ENCODE measurements around the gene SMU1. TPM values are rescaled to one million over a fixed set of nuclear protein-coding genes. Genes with fewer than 3 reads are reported as not detected.
"Not testable (repeated sequence)": the region's sequence is repeated elsewhere in the genome, so short reads cannot be mapped to it uniquely, and the experiment has no call there.

Gene SMU1
- total RNA-seq, 1 donor from 2014 or later: 42.3 TPM

DNA sequence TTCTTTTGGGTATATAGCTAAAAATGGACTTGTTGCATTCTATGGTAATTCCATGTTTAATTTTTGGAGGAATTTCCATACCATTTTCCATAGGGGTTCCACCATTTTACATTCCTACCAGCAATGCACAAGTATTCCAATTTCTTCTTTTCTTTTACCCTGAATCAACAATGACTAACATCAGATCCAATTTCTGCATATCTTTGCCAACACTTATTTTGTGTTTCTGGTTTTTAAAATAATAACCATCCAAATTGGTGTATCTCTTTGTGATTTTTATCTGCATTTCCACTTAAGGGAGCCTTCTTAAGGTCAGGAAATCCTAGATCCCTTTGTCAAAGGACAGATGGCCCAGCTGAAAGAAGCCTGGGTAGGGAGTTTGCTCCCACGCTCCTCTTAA, 29.5 kb upstream of the SMU1 start:
- DNase-seq (ENCODE audit: low read depth, low spot score): no peak

GRCh38 chr9:33105504-33105903, 29.0 kb upstream of the SMU1 start:
- DNase-seq (ENCODE audit: low read depth, low spot score): no peak

- no peak for DNase-seq (ENCODE audit: low read depth, low spot score)
Observed at GRCh38 chr9:33104401-33104800, 27.9 kb upstream of the SMU1 start.

DNA sequence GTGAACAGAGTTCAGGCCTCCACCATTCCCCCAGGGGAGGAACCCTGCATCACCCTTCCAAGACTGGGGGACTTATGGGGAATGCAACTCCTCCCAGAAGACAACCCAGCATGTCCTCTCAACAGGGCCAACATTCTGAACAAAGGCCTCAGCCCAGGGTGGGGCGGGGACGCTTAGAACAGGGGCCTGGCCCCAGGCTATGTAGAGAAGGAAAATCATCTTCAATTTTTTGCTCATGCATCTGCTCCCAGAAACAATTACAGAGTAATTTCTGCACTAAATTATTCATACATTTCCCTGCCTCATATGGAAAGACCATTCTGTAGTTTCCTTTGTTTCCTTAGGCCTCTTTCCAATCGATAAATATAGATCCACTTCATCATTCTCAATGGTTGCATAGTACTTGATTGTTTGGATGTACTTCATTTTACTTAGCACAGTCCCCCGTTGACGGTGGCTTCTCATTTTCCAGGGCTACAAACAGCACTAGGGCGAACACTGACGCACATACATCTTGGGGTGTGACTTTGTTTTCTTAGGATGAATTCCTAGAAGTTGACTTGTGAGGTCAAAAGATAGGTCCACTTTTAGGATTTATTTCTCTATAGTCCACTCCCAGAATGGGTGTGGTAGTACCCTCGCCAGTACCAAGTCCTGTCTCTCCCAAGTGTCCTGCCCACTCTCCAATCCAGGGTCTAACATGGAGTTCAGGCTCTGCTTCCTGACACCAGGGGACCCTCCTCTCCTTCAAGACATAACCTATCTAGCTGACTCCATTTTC, 27.2 kb upstream of the SMU1 start:
- no peak for DNase-seq (ENCODE audit: low read depth, low spot score)

DNA sequence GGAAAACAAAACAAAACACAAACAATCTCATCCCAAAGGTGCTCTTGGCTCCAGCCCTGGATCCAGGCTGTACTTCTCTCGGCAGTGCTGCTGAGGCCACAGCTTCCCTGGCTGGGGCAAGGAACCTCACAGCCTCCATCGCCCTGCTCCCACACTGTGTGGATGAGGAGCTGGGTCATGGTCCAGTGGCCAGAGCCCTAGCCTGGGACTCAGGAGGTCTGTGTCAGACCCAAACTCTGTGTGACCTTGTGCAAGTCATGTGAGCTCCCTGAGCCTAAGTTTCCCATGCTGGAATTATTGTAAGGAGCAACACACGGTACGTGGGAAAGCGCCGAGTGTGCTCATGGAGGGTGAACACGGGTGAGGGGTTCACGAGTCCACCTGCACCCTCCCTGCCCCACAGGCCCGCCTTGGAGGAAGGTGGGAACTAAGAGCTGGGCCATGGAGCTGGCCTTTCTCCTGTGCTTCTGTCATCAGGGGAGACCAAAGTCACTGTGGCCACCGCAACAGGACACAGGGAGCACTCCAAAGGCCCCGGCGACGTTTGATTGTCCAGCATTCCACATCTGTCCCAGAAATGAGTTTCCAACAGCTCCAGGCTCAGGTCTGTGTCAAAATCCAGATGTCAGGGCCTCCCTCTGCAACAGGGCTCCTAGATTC, 26.2 kb upstream of the SMU1 start:
- no peak for DNase-seq (ENCODE audit: low read depth, low spot score)

GRCh38 chr9:33101104-33101951, 24.9 kb upstream of the SMU1 start:
- no peak for DNase-seq (ENCODE audit: low read depth, low spot score)

DNA sequence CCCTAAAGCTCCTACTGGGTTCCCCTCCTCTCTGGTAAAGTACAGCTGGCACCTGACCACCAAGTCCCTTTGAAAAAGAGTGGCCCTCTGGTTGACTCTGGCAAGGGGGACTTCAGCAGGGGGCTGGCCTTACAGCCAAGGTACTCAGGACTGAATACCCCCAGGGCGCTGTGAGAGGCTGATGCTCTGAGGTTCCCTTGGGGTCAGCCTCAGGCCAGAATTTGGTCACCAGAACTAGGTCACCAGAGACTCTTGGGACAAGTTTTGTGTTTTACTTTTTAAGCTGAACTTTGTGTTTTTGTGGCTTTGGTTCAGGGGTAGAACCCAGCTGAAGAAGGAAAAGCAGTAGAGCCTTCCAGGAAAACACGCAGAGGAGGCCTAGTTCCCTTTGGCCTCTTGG, 23.3 kb upstream of the SMU1 start:
- DNase-seq (ENCODE audit: low read depth, low spot score): no peak

- DNase-seq (ENCODE audit: low read depth, low spot score): no peak
Observed at GRCh38 chr9:33097192-33097591, 20.7 kb upstream of the SMU1 start.

DNA sequence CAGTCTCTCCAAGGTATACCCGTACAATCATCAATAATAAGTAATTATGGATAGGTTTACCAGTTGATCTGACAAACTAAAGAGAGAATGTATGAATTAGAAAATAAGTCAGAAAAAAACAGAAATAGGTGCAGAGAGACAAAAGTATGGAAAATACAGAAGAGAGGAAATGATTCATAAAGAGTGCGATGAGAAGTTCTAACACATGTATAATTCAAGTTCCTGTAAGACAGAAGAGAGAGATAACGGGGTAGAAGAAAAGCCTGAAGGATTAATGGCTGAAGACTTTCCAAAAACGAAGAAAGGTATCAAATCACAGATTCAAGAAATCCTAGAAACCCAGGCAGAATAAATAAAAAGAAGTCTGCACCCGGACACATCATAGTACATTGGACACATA, 16.2 kb upstream of the SMU1 start:
- DNase-seq (ENCODE audit: low read depth, low spot score): no peak

GRCh38 chr9:33085672-33086071, 9.2 kb upstream of the SMU1 start:
- not testable (repeated sequence) for DNase-seq (ENCODE audit: low read depth, low spot score)

DNA sequence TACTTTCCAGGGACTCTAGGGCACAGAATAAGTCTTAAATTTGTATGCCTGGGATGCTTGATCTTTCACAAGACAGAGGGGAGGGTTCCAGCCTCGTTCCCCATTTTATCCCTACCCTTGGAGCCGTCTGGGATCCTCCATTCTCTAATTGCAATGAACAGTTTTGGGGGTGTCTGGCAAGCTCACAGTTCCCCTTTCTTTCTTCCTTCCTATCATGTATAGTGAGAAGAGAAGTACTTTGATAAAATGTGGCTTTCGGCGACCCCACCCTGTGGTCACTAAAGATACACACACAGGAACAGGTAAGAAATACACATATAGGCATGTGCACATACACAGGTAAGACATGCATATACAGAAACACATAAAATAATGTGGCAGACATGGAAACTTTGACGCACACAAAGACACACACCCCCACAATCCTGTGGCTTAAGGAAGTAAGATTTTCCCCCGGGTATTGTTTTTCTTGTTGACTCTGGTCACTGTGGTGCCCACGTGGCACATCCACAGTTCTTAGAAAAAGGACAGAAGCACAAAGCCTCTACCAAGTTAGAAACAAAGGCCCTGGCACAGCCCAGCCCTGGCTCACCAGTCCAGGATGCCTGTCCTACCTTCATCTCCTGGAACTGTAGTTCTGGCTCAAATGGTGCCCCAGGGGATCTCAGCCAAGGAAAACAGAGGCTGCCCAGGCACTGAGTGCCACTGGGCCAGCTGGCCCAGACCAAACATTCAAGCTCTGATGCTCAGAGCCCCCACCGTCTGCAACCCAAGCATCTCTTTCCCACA, 6.3 kb upstream of the SMU1 start:
- peak; percentile 64 for DNase-seq (ENCODE audit: low read depth, low spot score)

DNA sequence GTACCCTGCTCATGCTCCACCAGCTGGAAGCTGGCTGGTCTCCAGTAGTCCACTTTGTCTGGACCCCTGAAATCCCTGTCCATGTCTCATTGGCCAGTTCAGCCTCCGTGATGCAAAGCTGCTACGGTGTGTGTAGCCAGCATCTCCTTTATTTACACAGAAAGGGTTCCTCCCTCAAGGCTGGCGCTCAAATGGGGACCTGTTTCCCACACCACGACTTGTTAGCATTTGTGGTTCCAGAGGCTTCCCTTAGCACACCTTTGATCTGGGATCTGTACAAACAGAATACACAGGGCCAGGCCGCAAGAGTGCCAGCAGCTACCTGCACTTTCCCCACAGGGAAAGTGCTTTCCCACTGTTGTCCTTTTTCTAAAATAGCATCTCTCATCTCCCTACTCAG, 5.7 kb upstream of the SMU1 start:
- no peak for DNase-seq (ENCODE audit: low read depth, low spot score)

DNA sequence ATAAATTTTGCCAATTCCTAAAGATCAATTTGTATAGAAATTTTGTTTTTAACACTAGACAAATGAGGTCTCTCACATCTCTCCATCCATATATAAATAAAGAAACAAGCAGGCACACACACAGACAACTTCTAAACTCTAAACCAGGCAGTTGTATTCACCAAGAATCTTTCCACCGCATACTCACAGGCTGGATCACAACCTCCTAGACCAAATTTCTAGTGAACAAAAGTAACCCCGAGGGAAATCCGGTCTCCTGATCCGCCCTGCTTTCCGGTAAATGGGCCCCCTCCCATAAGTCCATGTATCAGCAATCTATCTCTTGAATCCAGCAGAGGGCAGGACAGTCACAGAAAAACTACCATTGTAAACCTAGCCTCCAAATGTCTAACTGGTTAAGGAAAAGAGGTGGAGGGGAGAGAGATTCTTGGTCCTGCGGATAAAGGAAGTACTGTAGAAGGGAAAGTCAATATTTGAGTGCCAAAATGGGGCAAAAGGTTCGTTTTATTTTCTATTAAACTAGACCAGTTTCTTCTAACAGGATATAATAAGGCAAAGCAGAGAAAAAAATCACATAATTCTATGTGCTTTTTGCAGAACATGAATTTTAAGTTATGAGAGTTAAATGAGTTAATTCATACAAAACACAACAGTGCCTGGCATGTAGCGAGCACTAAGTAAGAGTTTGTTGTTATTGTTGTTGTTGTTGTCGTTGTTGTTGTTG, 4.8 kb upstream of the SMU1 start:
- peak; percentile 78 for DNase-seq (ENCODE audit: low read depth, low spot score)

- DNase-seq (ENCODE audit: low read depth, low spot score): no peak
Observed at GRCh38 chr9:33080534-33080933, 4.1 kb upstream of the SMU1 start.

GRCh38 chr9:33068991-33069390, 7.5 kb downstream of the SMU1 start:
- no peak for DNase-seq (ENCODE audit: low read depth, low spot score)

- DNase-seq (ENCODE audit: low read depth, low spot score): no peak
Observed at GRCh38 chr9:33065157-33066076, 11.1 kb downstream of the SMU1 start.

GRCh38 chr9:33051144-33051543, 25.3 kb downstream of the SMU1 start:
- no peak for DNase-seq (ENCODE audit: low read depth, low spot score)

DNA sequence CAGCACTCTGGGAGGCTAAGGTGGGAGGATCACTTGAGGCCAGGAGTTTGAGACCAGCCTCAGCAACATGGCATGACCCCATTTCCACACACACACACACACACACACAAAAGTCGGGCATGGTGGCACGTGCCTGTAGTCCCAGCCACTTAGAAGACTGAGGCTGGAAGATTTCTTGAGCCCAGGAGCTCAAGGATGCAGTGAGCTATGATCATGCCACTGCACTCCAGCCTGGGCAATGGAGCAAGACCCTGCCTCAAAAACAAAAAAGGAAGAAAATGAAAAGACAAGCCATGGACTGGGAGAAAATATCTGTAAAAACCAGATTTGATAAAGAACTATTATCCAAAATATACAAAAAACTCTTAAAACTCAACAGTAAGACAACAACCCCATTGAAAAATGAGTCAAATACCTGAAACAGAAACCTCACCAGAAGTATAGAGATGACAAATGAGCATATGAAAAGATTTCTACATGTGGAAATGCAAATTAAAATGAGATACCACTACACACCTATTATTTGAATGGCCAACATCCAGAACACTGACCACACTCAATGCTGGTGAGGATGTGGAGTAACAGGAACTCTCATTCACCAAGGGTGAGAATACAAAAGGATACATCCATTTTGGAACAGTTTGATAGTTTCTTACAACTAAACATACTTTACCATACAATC, 26.7 kb downstream of the SMU1 start:
- no peak for DNase-seq (ENCODE audit: low read depth, low spot score)

DNA sequence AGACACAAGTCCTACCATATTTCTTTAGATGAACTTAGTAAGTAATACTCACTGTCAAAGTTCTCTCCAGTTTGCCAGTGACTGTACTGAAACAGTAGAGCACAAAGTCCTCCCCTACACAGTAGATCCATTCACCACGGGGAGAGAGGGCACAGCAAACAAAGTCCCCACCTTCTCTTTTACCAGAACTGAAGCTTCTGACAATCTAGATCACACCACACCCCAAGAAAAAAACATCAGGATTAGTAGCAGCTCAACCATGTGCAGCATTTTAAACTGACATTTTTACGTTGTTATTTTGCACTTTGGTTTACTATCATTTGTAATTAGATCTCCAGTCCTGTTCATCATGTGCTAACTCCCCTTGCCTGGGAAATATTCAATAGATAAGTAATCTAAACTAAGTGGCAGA, 28.4 kb downstream of the SMU1 start:
- DNase-seq (ENCODE audit: low read depth, low spot score): no peak

Data from pulmonary artery endothelial cell (primary cell).